Heart left ventricle (tissue), 16 donors: ENCODE data around the gene LILRA6. TPM values are rescaled to one million over a fixed set of nuclear protein-coding genes. Genes with fewer than 3 reads are reported as not detected.

Experiments
- ATAC-seq, 4 donors: fragments of 200-7000 bp; cut with Tn5 transposase; one replicate each; pipeline ENCODE4 v1.9.1; 2020 to 2022; ENCODE audit warnings: moderate library complexity in 4 of 4, mild to moderate bottlenecking in 3 of 4, moderate number of reproducible peaks in 1 of 4
- DNase-seq, 5 donors: peaks; one replicate each; pipeline ENCODE4 v3.0.0-alpha.2; 2020
- H3K27ac ChIP-seq, 12 donors: fragments of 200-600 bp; sonication (generic) in 4 of 12; one replicate each; pipeline versions ENCODE4 v1.5.0 to v1.8.0; 2016 to 2022; ENCODE audit warnings: mild to moderate bottlenecking in 2 of 12
- H3K27me3 ChIP-seq, 9 donors: fragments of 200-600 bp; sonication (generic) in 2 of 9; one replicate each; pipeline versions ENCODE4 v1.5.1 to v1.8.0; 2016 to 2022; ENCODE audit warnings: mild to moderate bottlenecking in 3 of 9
- H3K36me3 ChIP-seq, 9 donors: fragments of 200-600 bp; sonication (generic) in 2 of 9; one replicate each; pipeline versions ENCODE4 v1.5.0 to v1.8.0; 2018 to 2022; ENCODE audit warnings: mild to moderate bottlenecking in 2 of 9
- H3K4me1 ChIP-seq, 12 donors: fragments of 200-600 bp; sonication (generic) in 4 of 12; one replicate each; pipeline versions ENCODE4 v1.5.0 to v1.8.0; 2016 to 2022; ENCODE audit warnings: mild to moderate bottlenecking in 3 of 12
- H3K4me3 ChIP-seq, 12 donors: fragments of 200-600 bp; sonication (generic) in 4 of 12; one replicate each; pipeline versions ENCODE4 v1.5.0 to v1.8.0; 2017 to 2022; ENCODE audit warnings: mild to moderate bottlenecking in 9 of 12, moderate library complexity in 4 of 12
- H3K9me3 ChIP-seq, 12 donors: fragments of 200-600 bp; sonication (generic) in 4 of 12; one replicate each; pipeline versions ENCODE4 v1.5.0 to v1.8.0; 2016 to 2022; ENCODE audit warnings: mild to moderate bottlenecking in 1 of 12
- CTCF ChIP-seq, 12 donors: fragments of 200-600 bp; sonication (generic) in 4 of 12; IDR thresholded peaks; one replicate each; pipeline versions ENCODE4 v1.5.0 to v1.8.0; 2018 to 2022; ENCODE audit warnings: antibody characterized with exemption in 12 of 12, mild to moderate bottlenecking in 5 of 12
- POLR2A ChIP-seq, 2 donors: fragments of 450-650 bp; IDR thresholded peaks; one replicate each; pipeline ENCODE4 v1.6.1; 2017; ENCODE audit warnings: antibody characterized with exemption in 2 of 2, mild to moderate bottlenecking in 2 of 2, moderate library complexity in 2 of 2
- WGBS, 4 donors: extraction: QIAGEN DNeasy Blood & Tissue Kit in 2 of 4; methylation state at CpG; one replicate each; pipeline versions ENCODE4 v1.1.5 to v1.1.7; 2013 to 2018; 5-methylcytosine and 5-hydroxymethylcytosine counted together
- intact Hi-C, 10 donors: fragments of 100-400 bp; cut with DNase I; formaldehyde crosslinking; loops; one replicate each; pipeline versions ENCODE4 v1.11.1 to v1.14.2; 2022
- polyA plus RNA-seq, 2 donors: library from polyadenylated mRNA; stranded (reverse); fragments of 200-250 nt; gene quantifications; one replicate each; pipeline ENCODE4 v1.2.3, GENCODE V29; 2013
- total RNA-seq, 9 donors: library from RNA; depleted of rRNA in 2 of 9; stranded (reverse); fragments of >200 nt in 2 of 9; fragmentation: NEBNext Ultra II Directional in 3 of 9; extraction: Animal tissue kit (Norgen Biotek cat#: 25700) in 3 of 9; gene quantifications; one replicate each; pipeline versions ENCODE4 v1.1.0 to v1.2.4, GENCODE V29; 2016 to 2023
- donor health status: ischemic (EF 13 %, LVEDD 7.1; RV severe dilation, severe dysfunction).
- donor health status: healthy with polysubstance abuse.
- donor health status: DM: no; HTN: yes; CAD: no.
- donor health status: DM: no; HTN: no; CAD: no.
- donor health status: ischemic (EF 25% LVEDD 6.9; RV normal size, moderate dysfunction).
- donor health status: ischemic (EF 25% LVEDD 5.7; RV mildly dilated, moderate dysfunction).
- donor health status: healthy.
- donor health status: DM: yes; HTN: yes; CAD: no.
- donor health status: ischemic (EF 35%, LVEDD 5.7; RV mildly dilated, moderate dysfunction).
- donor health status: nonischemic (EF 11% LVEDD 7.7; RV severe dilation, severe dysfunction).
- donor health status: DM: yes; HTN: yes; CAD: no.
- donor health status: PGD.
- donor health status: ischemic (EF 29% LVEDD 5.4; RV normal size, mild dysfunction).
- donor health status: nonischemic (EF 23%, LVEDD 6.1; RV moderate dilation, normal function).

Gene LILRA6
- total and polyA plus RNA-seq, 11 donors, result 0.44 to 20.9 (median 1.3) TPM

- peaks cover 7 to 50% (median 27%) of the 10 kb centered on the region in 12 donors for H3K4me1 ChIP-seq
- peak overlapping the region in 2 of 12 donors; percentile 76 to 91 for H3K27ac ChIP-seq
- TF ChIP-seq CTCF (IDR thresholded peaks at IDR 0.05) (no peak), POLR2A (IDR thresholded peaks at IDR 0.05) (no peak)
- H3K27me3 ChIP-seq, result no peaks in the 10 kb centered on the region
- peaks cover under 1 to 26% (median 21%) of the 10 kb centered on the region in 9 donors for H3K36me3 ChIP-seq
- intact Hi-C loops, result no loop called here
- ATAC-seq, result no peak
- no peak for DNase-seq
- 82 to 90% (median 85%) methylated on average over 12 of the region's 12 CpGs for WGBS, 4 donors
- H3K9me3 ChIP-seq, result no peaks in the 10 kb centered on the region
- peak overlapping the region in 1 of 12 donors; percentile 21 for H3K4me3 ChIP-seq
These were observed 31.4 kb downstream of the LILRA6 start for GRCh38 chr19:54211235-54211634.

GRCh38 chr19:54209811-54210494, 32.6 kb downstream of the LILRA6 start:
- peaks cover 9 to 62% (median 37%) of the 10 kb centered on the region in 12 donors for H3K4me1 ChIP-seq

GRCh38 chr19:54209058-54209810, 33.4 kb downstream of the LILRA6 start:
- 62 to 73% (median 68%) methylated on average over 8 to 24 of the region's 24 CpGs for WGBS, 4 donors
- Histone ChIP-seq H3K4me1 (peaks cover 14 to 70% (median 45%) of the 10 kb centered on the region in 12 donors), H3K36me3 (peaks cover 2 to 44% (median 38%) of the 10 kb centered on the region in 9 donors), H3K27ac (peak overlapping the region; percentile 5 to 91 (median 68)), H3K4me3 (peak overlapping the region in 1 of 12 donors; percentile 21), H3K27me3 (no peaks in the 10 kb centered on the region), H3K9me3 (no peaks in the 10 kb centered on the region)
- intact Hi-C loops, result no loop called here
- ATAC-seq, result peak; percentile 2 to 17 (median 7)
- TF ChIP-seq CTCF (IDR thresholded peaks at IDR 0.05) (no peak), POLR2A (IDR thresholded peaks at IDR 0.05) (no peak)
- DNase-seq, result no peak

More at GRCh38 chr19:54209811-54210494, 32.6 kb downstream of the LILRA6 start:
- intact Hi-C loops, result no loop called here
- no peaks in the 10 kb centered on the region for H3K27me3 ChIP-seq
- WGBS, 4 donors, result 34 to 40% (median 36%) methylated on average over 10 of the region's 10 CpGs
- peak overlapping the region in 1 of 12 donors; percentile 21 for H3K4me3 ChIP-seq
- peaks cover 2 to 37% (median 31%) of the 10 kb centered on the region in 9 donors for H3K36me3 ChIP-seq
- H3K9me3 ChIP-seq, result no peaks in the 10 kb centered on the region
- ATAC-seq (peak; percentile 43 to 75 (median 72)), DNase-seq (peak; percentile 69 to 91 (median 85))
- peak overlapping the region in 11 of 12 donors; percentile 39 to 91 (median 68) for H3K27ac ChIP-seq
- TF ChIP-seq CTCF (IDR thresholded peaks at IDR 0.05) (no peak), POLR2A (IDR thresholded peaks at IDR 0.05) (no peak)

GRCh38 chr19:54208784-54209057, 33.9 kb downstream of the LILRA6 start:
- H3K36me3 ChIP-seq, result peaks cover 2 to 48% (median 44%) of the 10 kb centered on the region in 9 donors
- ATAC-seq (no peak), DNase-seq (no peak)
- H3K4me1 ChIP-seq, result peaks cover 14 to 75% (median 47%) of the 10 kb centered on the region in 12 donors
- H3K9me3 ChIP-seq, result no peaks in the 10 kb centered on the region
- no peaks in the 10 kb centered on the region for H3K27me3 ChIP-seq
- intact Hi-C loops, result no loop called here
- peak overlapping the region in 10 of 12 donors; percentile 5 to 91 (median 71) for H3K27ac ChIP-seq
- TF ChIP-seq POLR2A (IDR thresholded peaks at IDR 0.05), result no peak
- no peak for TF ChIP-seq CTCF (IDR thresholded peaks at IDR 0.05)
- WGBS, 4 donors, result 77 to 88% (median 84%) methylated on average over 8 of the region's 8 CpGs
- H3K4me3 ChIP-seq, result peak overlapping the region in 1 of 12 donors; percentile 21
